IMR-90 (cell line): Measurements from ENCODE around the gene MSANTD7.

Experiments used
- BHLHE40 ChIP-seq: fragments of 150-350 bp; IDR thresholded peaks from 2 replicates; pipeline ENCODE4 v1.6.1; 2016; ENCODE audit warnings: mild to moderate bottlenecking, low read depth, low read length
- CEBPB ChIP-seq: IDR thresholded peaks from 2 replicates; pipeline ENCODE4 v1.6.1; 2012; ENCODE audit warnings: low read depth, low read length, improper control_type of control experiment
- CHD1 ChIP-seq: IDR thresholded peaks from 2 replicates; pipeline ENCODE4 v1.6.1; 2012; ENCODE audit warnings: low read depth, low read length, improper control_type of control experiment
- CTCF ChIP-seq: conservative IDR thresholded peaks from 2 replicates; pipeline ENCODE4 v1.5.1; 2012; ENCODE audit warnings: mild to moderate bottlenecking, low read depth, low read length, improper control_type of control experiment
- ELK1 ChIP-seq: fragments of 150-350 bp; IDR thresholded peaks from 2 replicates; pipeline ENCODE4 v1.6.1; 2016; ENCODE audit warnings: low read depth, mild to moderate bottlenecking, low read length, moderate library complexity, borderline replicate concordance
- FOS ChIP-seq: fragments of 150-350 bp; IDR thresholded peaks from 2 replicates; pipeline ENCODE4 v1.6.1; 2016; ENCODE audit warnings: low read depth, low read length
- MAFK ChIP-seq: IDR thresholded peaks from 2 replicates; pipeline ENCODE4 v1.6.1; 2012; ENCODE audit warnings: low read depth, low read length, improper control_type of control experiment
- MAZ ChIP-seq: IDR thresholded peaks from 2 replicates; pipeline ENCODE4 v1.6.1; 2012; ENCODE audit warnings: low read depth, mild to moderate bottlenecking, low read length, improper control_type of control experiment, moderate library complexity, borderline replicate concordance
- MXI1 ChIP-seq: IDR thresholded peaks from 2 replicates; pipeline ENCODE4 v1.6.1; 2012; ENCODE audit warnings: low read depth, mild to moderate bottlenecking, low read length, moderate library complexity, borderline replicate concordance
- POLR2A ChIP-seq: IDR thresholded peaks from 2 replicates; pipeline ENCODE4 v1.6.1; 2012; ENCODE audit warnings: mild to moderate bottlenecking, low read depth, low read length
- RCOR1 ChIP-seq: IDR thresholded peaks from 2 replicates; pipeline ENCODE4 v1.6.1; 2012; ENCODE audit warnings: mild to moderate bottlenecking, low read length, improper control_type of control experiment; ENCODE audit not compliant: insufficient replicate concordance
- RFX5 ChIP-seq: IDR thresholded peaks from 2 replicates; pipeline ENCODE4 v1.8.0; 2012; ENCODE audit warnings: low read depth, mild to moderate bottlenecking, low read length, moderate library complexity
- SMC3 ChIP-seq: fragments of 150-350 bp; IDR thresholded peaks from 2 replicates; pipeline ENCODE4 v1.6.1; 2016; ENCODE audit warnings: low read depth, mild to moderate bottlenecking, antibody characterized with exemption, low read length, moderate library complexity
- USF2 ChIP-seq: fragments of 150-350 bp; IDR thresholded peaks from 2 replicates; pipeline ENCODE4 v1.6.1; 2017; ENCODE audit warnings: mild to moderate bottlenecking, antibody characterized with exemption, low read length, low read depth

GRCh38 chr10:14810969-14811953 lies 26.8 kb upstream of the MSANTD7 start:
- no peak for TF ChIP-seq POLR2A
- no peak for TF ChIP-seq CTCF
- TF ChIP-seq BHLHE40 = no peak
- no peak for TF ChIP-seq MXI1
- TF ChIP-seq USF2 = no peak
- no peak for TF ChIP-seq RCOR1
- no peak for TF ChIP-seq SMC3
- no peak for TF ChIP-seq CEBPB
- no peak for TF ChIP-seq ELK1
- no peak for TF ChIP-seq MAZ
- TF ChIP-seq CHD1 = no peak
- no peak for TF ChIP-seq MAFK
- TF ChIP-seq FOS = no peak
- TF ChIP-seq RFX5 = no peak
